Keratinocyte (primary cell): ENCODE results near the gene ATPAF2.

Source experiments
- CTCF ChIP-seq, 3 experiments: IDR thresholded peaks in 1 of 3; conservative IDR thresholded peaks in 1 of 3; optimal IDR thresholded peaks in 1 of 3; 2 replicates in 2 of 3; 3 replicates in 1 of 3; pipeline versions ENCODE3 to v1.5.1; 2011; ENCODE audit warnings: low read length in 3 of 3, mild to moderate bottlenecking in 3 of 3, moderate library complexity in 2 of 3, control low read depth in 1 of 3, inconsistent platforms in 1 of 3; ENCODE audit not compliant: insufficient read depth in 2 of 3; ENCODE audit errors: extremely low read depth in 1 of 3
- EZH2 ChIP-seq: IDR thresholded peaks from one replicate; pipeline ENCODE4 v1.6.1; 2012; ENCODE audit warnings: inconsistent platforms, mild to moderate bottlenecking, low read length, moderate library complexity

- TF ChIP-seq EZH2 (no peak), CTCF (optimal IDR thresholded peaks at IDR 0.05 in 1 of 3, IDR thresholded peaks at IDR 0.05 in 1 of 3, conservative IDR thresholded peaks at IDR 0.05 in 1 of 3; ENCODE audit: extremely low read depth in 1 of 3, insufficient read depth in 2 of 3, low read length in 3 of 3) (no peak)
Measured at GRCh38 chr17:18042983-18043382, 4.0 kb upstream of the ATPAF2 start.
